HG02970 (cell line): ENCODE results near the gene GRM4.
"Not testable (repeated sequence)": the region's sequence is repeated elsewhere in the genome, so short reads cannot be mapped to it uniquely, and the experiment has no call there.

ENCODE experiments used
- ATAC-seq: cut with Tn5 transposase; IDR thresholded peaks from one replicate; pipeline ENCODE4 v1.9.1; 2021; ENCODE audit warnings: mild to moderate bottlenecking, moderate library complexity, moderate number of reproducible peaks; ENCODE audit not compliant: unreplicated experiment, low FRiP score

Gene GRM4

GRCh38 chr6:34029489-34030280 lies 116.2 kb downstream of the GRM4 start:
- no peak for ATAC-seq

DNA sequence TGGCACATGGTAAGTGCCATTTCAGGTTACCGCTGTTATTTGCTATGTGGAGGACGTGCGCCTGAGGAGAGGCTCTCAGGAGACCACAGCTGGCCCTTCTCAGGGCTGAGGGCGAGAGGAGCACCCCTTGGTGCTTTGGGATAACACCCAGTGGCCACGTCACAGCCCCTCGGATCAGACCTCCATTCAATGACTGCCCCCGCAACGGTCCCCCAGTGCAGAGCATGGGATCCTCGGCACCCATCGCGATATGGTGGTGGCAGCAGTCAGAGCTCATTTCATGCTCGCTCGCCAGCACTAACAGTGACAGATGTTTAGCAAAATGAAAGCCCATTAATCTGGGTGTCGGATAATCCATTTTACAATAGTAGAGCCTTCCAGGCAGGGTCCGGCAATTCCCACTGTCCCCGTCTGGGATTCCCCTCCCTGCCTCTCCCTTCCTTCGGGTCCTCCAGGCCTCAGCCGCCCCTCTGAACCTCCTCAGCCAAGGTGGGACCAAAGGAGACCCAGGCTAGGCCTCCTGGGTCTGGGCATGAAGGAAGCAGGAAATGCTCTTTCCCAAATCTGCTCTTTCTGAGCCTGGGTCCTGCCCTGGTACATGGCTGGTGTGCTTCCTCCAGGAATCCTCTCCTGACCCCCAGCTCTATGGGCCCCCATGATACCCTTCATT lies 117.1 kb downstream of the GRM4 start:
- ATAC-seq: no peak

DNA sequence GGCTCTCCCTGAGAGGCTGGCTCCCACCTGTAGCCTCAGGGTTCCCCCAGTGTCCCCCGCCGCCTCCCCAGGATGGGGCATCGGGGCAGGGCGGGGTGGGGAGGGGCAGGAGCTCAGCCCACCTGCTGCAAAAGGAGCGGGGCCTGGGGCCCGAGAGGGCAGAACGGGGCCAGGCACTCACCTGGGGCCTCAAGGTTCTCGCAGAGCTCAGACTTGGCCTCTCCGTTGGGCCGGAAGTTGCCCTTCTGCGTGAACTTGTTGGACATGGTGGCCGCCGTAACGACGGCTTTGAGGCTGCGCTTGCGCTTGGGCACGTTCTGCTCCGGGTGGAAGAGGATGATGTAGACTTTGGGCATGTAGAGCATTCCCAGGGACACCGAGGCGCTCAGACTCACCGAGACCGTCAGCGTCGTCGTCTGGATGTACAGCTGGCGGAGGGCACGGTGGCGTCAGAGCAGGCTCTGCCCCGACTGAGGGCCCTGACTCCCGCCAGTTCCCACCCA lies 117.9 kb downstream of the GRM4 start:
- no peak for ATAC-seq

DNA sequence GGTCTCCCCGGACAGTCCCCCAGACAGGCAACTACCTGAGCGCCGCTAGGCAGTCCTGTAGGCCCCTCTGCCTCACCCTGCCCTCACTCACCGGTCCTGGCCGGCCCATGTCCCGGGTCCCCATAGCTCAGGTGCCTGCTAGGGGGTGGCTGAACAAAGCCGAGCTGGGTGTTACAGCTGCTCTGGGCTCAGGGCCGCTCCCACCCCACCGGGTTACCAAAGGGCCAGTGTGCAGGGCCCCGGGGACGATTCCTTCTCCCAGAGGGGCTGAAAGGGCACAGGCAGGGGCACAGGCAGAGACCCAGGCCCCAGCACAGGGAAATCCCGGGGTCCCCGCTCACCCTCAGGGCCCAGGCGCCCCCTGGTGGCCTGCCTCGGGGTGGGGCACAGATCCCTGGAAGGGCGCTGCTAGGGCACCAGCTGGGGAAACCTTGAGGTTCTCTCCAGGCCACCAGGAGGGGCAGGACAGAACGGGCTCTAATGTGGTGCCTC lies 118.4 kb downstream of the GRM4 start:
- no peak for ATAC-seq

DNA sequence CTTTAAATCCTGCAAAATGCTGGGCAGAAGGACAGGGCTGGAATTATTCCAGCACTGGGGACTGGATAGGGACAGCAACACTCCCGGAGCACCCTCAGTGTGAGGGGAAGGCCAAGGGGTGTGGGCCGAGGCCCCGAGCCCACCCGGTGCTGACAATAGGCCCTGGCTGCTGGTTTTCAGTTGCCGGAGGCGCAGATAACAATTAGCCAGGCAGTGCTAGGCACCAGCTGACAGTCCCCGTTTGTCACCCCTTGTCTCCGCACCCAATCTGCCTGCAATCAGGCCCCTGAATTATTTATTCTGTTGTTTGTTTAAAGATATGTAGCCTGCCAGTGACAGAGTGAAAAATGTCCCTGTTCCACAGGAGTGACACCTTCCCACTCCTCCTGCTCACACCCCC lies 120.0 kb downstream of the GRM4 start:
- ATAC-seq: no peak

GRCh38 chr6:34025112-34025807 lies 120.6 kb downstream of the GRM4 start:
- no peak for ATAC-seq

GRCh38 chr6:34022873-34023255 lies 123.0 kb downstream of the GRM4 start:
- no peak for ATAC-seq

DNA sequence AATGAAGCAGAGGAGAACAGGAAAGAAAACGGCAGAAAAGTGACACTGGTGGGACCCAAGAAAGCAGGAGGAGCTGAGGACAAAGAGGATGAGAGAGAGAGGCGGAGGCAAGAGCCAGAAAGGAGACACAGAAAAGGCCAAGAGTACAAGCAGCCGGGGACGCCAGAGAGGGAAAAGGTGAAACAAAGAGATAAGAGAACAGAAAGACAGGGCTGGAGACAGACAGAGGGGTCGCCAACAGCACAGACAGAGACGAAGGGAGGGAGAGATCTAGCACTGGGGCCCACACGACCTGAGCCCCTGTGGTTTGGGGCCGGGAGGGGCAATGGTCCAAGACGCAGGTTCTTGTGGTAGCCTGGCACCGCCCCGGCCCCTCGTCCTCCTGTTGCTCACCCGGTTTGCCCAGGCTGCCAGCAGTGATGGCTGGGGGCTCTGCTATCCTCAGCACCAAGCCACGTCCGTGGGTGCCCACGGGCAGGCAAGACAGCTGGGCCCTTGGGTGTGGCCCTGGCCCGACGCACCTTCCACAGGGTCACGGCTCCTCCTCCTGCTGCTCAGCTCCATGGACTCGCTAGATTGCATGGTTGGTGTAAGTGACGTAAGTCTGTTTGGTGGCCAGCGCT lies 123.5 kb downstream of the GRM4 start:
- no peak for ATAC-seq

- no peak for ATAC-seq
Observed at GRCh38 chr6:34021554-34022190, 124.2 kb downstream of the GRM4 start.

GRCh38 chr6:34020807-34021553 lies 124.9 kb downstream of the GRM4 start:
- no peak for ATAC-seq

GRCh38 chr6:34020278-34020677 lies 125.6 kb downstream of the GRM4 start:
- no peak for ATAC-seq

DNA sequence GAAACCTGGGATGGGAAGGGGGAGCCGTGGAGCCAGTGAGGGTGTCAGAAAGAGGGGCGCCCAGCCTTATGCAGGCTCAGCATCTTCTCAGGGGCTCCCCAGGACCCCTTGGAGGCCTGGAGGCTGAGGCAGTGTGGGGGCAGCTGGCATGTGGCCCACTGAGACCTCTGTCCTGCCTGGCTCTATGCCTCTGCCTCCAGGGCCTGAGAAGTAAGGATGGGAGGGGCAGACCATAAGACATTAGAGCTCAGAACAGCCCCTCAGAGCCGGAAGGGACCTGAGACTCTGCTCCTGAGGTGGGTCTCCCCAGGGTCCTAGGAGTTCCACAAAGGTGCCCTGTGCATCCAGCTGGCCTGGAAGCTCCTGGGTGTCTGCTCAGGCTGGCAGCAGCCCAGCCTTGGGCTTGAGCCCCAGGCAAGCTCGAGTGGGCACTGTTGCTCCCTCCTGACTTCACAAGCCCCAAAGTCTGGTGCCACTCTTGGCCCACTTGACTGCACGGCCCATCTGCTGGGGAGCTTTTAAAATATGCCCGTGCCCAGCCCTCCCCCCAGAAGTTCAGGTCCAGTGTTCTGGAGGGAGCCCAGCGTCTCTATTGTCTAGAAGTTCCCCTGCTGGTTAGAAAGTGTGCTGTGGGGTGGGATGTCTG lies 126.8 kb downstream of the GRM4 start:
- ATAC-seq: no peak

GRCh38 chr6:34018026-34018425 lies 127.9 kb downstream of the GRM4 start:
- no peak for ATAC-seq

GRCh38 chr6:34017106-34017805 lies 128.6 kb downstream of the GRM4 start:
- ATAC-seq: no peak

DNA sequence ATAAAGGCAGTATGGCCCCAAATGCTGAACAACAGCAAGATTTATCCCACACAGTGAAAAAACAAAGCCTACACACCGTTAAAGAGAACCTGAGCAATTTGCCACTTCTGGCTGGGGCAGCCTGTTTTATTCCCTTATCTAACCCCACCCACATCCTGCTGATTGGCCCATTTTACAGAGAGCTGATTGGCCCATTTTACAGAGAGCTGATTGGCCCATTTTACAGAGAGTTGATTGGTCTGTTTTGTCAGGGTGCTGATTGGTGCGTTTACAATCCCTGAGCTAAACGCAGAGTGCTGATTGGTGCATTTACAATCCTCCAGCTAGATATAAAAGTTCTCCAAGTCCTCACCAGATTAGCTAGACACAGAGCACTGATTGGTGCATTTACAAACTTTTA lies 129.3 kb downstream of the GRM4 start:
- not testable (repeated sequence) for ATAC-seq

GRCh38 chr6:34015586-34015985 lies 130.3 kb downstream of the GRM4 start:
- no peak for ATAC-seq

DNA sequence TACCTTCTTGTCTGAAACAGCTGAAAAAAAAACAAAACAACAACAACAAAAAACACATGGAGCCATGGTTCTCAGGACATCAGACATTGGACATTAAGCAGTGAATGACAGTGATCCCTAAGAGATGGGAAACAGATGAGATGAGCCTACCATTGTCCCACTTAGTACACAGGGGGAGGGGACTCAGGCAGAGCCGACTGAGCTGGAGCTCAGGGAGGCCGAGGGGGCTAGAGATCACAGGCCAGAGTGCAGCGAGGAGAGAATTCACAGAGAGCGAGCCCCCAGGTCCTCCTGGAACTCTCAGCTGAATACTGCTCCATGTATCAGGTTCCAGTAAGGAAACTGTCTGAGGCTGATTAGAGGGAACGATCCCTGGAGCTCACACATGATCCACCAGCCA lies 134.6 kb downstream of the GRM4 start:
- ATAC-seq: no peak

GRCh38 chr6:34005901-34006531 lies 139.9 kb downstream of the GRM4 start:
- no peak for ATAC-seq
